OCI-LY7 (cell line): Measurements from ENCODE around the gene CRTC1.

Experiments used
- CTCF ChIP-seq: fragments of 200-600 bp; sonication (generic); conservative IDR thresholded peaks from 2 replicates; pipeline ENCODE4 v1.5.1; 2014; ENCODE audit warnings: mild to moderate bottlenecking, antibody characterized with exemption, low read length, moderate library complexity, mixed read lengths
- EZH2phosphoT487 ChIP-seq: fragments of 200-600 bp; sonication (generic); IDR thresholded peaks from 2 replicates; pipeline ENCODE4 v1.6.1; 2018; ENCODE audit warnings: low read depth, borderline replicate concordance, mild to moderate bottlenecking, mixed run types, antibody characterized with exemption, low read length, moderate library complexity, mixed read lengths

- TF ChIP-seq CTCF: no peak
- TF ChIP-seq EZH2phosphoT487: no peak
Measured at GRCh38 chr19:18711893-18712292, 28.4 kb downstream of the CRTC1 start.
